ENCODE data around the gene KRT86.
A peak's percentile ranks its signal among the peaks of the same experiment; 100 is the strongest.
"Not testable (repeated sequence)": the region's sequence is repeated elsewhere in the genome, so short reads cannot be mapped to it uniquely, and the experiment has no call there.

KRT86 gene

DNA sequence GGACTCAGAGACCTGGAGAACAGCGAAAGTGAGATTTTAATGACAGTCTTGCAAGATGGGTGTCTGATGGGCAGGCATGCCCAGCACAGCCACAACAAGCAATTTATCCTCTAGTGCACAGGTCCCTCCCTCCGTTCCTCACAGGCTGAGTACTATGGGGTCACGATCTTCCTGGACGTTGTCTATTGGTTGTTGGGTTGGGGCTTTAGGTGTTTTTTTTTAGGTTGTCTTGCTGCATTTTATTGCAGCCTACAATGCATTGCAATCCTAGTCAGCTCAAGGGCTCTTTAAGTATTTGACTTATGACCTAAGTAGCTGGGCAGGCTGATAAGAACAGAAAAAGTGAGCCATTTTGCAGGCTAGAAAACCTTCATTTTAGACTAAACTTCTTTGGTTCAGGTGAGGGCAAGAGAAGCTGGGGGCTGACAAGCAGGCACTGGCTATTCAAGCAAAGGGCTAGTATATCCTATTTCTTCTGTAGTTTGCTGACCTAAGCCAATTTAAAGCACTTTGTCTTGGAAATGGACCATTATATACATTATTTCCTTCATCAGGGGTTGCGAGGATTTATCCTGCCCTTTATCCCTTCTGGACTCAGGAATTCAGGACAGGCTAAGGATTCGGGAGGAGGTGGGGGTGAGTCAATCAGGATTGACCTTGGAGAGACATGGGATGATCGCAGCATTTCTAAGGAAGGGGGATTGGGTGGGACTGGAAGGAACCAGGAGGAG, 35.4 kb upstream of the KRT86 start:
- DNase-seq (ENCODE audit: low spot score): no peak

DNA sequence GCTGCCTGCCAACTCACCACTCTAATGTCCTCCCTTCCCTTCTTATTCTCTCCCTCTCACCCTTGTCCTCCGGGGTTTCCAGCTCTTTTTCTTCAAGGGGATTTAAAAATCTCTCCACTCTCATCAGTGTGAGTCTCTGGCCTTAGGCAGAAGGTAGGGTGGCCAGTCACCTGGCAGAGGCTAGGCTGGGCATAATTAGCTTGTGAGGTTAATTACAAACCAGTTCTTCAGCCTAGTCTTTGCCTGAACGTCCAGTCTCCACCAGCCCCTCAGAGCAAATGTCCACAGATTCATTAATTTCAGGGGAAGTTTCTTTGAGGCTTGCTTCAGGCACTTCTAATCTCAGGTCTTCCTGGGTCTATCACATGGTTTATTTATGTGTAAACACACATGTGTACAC, 34.7 kb upstream of the KRT86 start:
- no peak for DNase-seq (ENCODE audit: low spot score)

DNA sequence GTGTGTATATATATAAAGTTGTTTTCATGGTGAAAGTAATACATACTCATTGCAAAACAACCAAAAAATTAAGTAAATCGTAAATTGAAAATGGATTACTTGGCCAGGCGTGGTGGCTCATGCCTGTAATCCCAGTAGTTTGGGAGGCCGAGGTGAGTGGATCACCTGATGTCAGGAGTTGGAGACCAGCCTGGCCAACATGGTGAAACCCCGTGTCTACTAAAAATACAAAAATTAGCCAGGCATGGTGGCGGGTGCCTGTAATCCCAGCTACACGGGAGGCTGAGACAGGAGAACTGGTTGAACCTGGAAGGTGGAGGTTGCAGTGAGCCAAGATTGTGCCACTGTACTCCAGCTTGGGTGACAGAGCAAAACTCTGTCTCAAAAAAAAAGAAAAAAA, 34.2 kb upstream of the KRT86 start:
- not testable (repeated sequence) for DNase-seq (ENCODE audit: low spot score)

DNA sequence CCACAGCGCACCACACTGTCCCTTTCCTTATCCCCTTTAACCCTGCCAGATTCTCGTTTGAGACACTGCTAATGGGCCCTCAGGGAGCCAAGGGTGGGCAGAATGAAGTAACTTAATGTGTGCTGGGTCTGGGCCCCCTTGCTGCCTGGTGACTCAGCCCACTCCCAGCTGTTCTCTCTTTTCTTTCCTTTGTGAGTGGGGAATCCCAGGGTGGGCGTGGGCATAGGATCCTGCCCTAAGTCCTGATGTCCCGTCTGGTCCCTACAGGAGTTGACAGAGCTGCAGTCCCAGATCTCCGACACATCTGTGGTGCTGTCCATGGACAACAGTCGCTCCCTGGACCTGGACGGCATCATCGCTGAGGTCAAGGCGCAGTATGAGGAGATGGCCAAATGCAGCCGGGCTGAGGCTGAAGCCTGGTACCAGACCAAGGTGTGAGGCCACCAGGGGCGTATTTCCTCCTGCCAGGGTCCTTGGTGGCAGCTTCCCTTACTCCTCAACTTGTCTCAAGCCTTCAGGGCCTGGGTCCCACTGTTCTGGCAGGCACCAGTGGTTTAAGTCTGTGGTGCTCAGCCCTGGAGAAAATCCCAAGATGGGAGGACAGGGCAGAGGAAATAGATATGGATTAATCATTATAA, 33.1 kb upstream of the KRT86 start:
- no peak for DNase-seq (ENCODE audit: low spot score)

DNA sequence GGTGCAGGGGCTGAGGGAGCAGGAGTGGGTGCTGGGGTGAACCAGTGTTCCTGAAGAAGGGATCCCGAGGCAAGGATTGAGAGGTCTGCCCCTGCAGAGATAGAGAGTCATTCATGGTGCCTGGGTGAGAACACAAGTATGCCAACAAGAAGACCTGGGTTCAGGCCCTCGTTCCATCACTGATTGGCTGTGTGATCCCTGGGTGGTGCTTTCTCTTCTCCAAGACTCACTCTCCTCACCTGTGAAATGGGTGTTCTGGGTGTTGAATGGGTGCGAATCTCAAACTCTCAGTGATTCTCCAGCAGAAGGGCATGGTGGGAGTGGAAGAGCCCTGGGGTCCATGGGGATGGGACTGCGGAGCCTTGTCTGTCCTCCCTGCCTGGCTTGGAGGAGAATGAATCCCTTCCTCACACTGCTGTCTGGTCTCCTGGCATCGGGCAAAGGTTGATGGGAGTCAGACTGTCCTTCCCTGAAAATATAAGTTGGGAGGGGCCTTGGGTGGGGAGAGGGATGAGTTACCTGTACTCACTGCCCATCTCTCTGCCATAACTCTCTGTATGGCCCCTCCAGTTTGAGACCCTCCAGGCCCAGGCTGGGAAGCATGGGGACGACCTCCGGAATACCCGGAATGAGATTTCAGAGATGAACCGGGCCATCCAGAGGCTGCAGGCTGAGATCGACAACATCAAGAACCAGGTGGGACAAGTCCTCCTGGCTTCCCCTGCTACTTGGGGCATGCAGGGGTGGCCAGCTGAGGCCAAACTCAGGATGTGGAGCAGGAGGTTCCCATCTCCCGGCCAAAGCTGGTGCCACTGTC, 31.8 kb upstream of the KRT86 start:
- DNase-seq (ENCODE audit: low spot score): no peak

DNA sequence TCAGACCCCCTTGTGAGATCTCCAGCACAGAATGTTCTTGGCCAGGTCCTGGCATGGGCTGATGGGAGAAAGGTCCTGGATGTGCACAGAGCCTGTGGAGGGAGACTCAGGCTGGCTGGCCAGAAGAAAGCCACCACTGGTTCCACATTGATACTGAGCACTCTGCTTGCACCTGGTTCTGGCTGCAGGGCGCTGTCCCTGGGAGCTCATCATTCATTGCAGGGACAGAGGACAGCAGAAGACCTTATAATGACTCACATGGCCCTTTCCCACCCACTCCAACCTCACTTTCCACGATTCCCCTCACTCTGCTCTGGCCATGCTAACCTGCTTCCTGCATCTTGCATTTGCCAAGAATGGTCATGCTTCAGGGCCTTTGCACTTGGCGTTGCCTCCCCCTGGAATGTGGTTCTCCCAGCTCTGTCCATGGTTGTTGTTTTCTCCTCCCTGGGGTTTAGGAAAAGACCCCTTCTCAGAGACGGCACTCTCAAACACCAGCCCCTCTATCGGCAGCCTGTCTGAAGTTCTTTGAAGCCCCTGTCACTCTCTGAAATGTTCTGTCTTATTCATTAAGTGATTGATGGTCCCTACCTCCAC, 31.1 kb upstream of the KRT86 start:
- no peak for DNase-seq (ENCODE audit: low spot score)

DNA sequence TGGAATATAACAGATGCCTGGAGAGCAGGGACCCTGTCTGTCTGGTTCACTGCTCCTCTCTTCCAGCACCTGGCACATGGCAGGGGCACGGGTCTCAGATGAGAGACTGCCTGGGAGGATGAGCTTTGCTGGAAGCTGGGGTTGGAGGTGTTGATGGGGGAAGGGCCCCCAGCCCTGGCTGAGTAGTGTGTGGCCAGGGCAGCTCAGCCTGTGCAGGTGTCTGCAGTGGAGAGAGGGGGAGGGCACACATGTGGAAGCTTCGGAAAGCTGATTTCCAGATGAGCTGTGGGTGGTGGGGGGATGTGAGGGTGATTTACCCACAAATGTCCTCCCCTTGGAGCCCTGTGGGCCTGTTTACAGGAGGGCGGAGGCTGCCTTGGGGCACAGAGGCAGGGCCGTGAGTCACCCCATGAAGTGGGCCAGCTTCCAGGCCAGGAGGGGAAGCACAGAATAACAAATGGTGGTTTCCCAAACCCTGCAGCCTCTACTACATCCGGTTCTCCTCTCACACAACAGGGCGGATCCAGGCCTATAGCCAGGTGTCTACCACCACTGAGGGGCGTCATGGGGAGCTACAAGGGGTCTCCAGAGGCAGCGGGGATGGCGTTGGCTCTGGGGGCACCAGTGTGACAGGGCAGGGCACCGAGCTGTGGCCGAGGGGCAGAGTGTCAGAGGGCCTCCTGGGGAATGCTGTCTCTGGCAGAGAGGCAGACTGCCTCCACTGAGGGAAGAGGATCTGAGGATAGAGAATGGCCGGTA, 30.4 kb upstream of the KRT86 start:
- peak; percentile 45 for DNase-seq (ENCODE audit: low spot score)

DNA sequence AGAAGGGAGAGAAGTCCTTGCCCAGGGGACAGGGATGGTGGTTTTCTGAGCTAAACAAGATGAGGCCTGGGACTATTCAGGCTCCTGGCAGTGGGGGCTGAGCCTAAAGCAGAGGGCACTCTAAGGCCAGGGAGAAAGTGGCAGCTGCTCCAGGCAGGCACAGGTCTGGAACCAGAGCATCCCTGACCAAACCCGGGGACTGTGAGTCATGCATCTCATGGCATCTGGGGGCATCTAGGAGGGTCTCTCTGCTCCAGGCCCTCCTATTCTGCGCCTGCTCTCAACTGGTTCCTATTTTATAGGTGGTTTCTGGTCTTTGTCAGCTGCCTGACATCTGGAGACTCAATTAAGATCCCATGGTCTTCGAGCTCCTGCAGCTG, 29.8 kb upstream of the KRT86 start:
- no peak for DNase-seq (ENCODE audit: low spot score)

DNA sequence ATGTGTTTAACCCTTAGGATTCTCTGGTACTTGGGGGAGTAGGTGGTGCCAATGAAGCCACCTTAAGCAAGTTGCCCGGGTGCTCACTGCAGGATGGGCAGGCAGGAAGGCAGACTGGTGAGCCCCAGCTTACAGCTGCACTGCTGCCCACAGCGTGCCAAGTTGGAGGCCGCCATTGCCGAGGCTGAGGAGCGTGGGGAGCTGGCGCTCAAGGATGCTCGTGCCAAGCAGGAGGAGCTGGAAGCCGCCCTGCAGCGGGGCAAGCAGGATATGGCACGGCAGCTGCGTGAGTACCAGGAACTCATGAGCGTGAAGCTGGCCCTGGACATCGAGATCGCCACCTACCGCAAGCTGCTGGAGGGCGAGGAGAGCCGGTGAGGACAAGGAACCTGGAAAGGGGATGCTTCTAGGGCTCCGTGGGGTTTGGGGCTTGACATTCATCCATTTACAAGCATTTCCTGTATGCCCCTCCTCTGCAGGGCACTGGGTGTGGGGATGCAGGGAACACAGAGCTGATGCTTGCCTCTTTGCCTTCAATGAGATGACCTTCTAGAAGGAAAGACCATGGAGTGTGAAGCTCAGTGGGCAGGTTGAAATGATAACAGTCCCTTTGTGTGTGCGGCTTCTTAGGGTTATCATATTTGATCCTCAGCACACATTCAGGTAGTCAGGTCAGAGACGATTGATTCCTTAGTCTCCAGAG, 29.0 kb upstream of the KRT86 start:
- no peak for DNase-seq (ENCODE audit: low spot score)

DNA sequence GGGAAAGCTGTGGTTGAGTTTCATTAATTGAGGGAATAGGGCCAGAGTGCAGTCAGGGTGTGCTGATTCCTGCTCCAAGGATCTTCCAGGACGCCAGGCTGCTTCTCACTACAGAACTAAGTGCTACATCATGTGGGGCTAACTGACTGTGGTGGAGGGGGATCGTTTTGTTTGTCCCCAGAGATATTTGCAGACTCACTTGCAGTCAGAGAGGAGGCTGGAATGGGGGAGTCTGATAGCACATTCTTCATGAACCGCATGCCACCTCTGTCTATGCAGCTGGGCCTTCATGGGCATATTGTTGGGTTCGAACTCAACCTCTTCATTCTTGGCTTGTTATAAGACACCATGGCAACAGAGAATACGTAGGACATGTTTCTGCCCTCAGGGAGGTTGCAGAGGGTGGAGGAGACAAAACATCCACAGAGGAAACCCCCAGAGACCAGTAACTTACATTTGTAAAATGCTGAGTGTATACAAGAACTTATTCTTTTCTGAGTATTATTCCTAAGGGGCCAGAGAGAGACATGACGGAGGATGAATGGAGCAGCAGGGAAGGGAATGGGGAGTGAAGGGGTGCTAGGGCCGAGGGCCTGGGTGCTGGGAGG, 28.4 kb upstream of the KRT86 start:
- DNase-seq (ENCODE audit: low spot score): no peak

DNA sequence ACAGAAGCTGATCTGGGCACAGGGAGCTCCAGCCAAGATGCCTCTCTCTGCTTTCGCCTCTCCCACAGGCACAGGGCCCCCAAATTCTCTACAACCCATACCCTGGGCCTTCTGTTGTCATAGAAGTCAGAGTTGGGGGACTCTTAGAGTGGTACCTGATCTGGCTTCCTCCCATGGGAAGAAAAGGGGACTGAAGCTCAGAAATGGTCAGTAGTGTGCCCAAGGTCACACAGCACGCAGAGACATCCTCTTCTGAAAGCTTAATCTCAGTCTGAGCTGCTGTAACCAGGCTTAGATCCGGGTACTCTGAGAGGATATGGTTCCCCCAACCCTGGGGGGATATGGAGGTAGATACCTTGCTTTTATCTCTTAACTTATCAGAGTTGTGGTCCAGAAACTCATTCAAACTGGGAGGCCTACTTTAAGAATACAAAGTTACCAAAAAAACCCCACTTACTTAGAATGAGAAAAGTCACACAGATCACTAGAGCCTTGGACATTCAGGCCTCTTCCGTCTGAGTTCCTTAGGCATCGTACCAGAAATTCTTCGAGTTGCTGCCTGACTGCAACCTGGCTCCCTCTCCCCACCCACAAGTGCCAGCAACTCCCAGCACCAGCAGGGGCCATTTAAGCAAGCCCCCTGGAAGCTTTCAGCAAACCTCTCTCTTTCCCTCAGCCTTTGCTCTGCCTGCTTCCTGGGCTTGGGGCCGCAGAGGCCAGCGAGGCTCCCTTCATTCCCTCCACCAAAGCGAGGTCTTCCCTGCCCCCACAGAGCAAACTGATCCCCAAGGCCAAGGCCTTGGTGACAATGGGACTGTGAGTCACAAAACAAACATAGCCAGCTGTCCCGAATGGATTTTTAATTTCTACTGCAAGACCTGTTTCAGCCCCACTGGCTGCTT, 27.5 kb upstream of the KRT86 start:
- DNase-seq (ENCODE audit: low spot score): no peak

DNA sequence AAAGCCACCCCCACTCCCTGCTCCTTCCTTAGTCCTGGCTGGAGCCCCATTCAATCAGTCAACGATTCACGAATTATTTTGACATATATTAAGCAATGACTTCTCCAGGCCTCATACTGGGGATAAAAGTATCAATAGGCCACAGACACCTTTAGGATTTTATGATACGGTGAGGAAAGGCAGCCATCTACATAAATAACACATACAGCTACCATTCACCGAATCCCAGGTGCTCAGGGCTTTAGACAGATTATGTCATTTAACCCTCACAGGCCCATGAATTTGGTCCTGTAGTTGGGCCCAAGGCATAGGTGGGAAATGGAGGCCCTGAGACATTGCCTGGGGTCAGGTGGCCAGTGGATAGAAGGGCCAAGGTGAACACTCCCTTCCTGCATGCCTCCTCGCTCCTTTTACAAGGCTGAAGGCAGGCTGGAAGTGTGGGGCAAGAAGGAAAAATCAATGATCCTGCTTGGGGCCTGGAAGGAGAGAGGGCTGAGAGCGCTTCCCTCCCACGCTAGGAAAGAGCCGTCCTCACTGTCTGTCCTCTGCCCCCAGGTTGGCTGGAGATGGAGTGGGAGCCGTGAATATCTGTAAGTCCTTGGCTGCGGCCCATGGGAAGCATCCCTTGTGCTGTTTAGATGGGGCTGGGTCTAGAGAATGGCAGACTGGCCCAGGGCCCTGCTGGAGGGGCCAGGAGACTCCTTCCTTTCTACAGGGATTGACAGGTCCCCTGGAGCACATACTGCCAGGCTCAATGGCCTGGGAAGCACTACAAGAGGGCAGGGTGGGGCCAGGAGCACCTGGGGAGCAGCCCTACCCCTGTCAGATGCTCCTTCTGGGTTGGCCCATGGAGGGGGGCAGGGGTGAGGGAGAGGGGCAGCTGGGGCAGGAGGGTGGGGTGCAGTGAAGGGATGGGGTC, 26.6 kb upstream of the KRT86 start:
- DNase-seq (ENCODE audit: low spot score): no peak

DNA sequence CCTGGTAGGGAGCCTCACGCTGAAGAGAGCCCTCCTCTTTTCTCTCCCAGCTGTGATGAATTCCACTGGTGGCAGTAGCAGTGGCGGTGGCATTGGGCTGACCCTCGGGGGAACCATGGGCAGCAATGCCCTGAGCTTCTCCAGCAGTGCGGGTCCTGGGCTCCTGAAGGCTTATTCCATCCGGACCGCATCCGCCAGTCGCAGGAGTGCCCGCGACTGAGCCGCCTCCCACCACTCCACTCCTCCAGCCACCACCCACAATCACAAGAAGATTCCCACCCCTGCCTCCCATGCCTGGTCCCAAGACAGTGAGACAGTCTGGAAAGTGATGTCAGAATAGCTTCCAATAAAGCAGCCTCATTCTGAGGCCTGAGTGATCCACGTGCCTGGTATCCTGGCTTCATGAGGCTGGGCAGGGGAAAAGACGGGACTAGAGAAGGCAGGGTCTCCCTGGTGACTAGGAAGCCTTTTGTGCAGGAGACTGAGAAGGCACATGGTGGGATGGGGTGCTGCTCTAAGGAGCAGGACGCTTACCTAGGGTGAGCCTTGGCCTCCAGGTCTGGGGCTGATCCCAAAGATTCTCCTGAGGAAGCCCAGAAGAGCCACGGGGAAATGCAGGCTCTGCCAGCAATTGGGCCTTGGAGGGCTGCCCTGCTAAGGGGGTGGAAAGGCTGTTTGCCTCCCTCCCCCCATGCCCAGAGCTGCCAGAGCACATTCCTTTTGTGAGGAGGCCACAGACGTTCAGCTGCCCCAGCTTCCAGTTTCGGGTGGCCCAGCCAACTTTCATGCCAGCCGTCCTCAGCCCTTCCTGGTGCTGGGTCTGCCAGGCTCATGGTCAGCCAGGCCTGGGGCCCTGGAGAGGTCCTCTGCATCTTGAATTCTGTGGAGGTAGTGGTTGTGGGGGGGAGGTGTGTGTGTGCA, 25.6 kb upstream of the KRT86 start:
- DNase-seq (ENCODE audit: low spot score): no peak

DNA sequence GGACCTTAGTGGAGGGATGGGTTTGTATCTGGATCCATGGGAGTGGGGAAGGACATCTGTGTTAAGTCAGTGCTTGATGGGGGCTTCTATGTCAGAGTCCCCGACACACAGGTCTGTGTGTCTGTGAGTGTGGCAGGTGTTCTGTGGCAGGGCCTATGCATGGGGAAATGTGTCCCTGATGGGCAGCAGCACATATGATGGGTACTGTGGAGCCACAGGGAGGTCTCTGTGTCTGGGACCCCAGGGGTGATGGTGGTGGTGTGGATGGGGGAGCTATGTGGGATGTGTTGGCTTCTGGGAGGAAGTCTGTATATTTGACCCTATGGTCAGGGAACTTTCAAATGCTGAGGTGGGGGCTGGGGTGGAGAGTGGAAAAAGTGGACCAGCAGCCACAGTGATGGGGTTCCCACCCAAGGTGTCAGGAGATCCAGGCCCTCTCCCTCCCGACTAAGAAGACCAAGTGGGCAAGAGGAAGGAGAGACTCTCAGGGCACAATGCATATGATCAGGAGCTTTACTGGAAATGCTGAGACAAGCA, 24.9 kb upstream of the KRT86 start:
- no peak for DNase-seq (ENCODE audit: low spot score)

DNA sequence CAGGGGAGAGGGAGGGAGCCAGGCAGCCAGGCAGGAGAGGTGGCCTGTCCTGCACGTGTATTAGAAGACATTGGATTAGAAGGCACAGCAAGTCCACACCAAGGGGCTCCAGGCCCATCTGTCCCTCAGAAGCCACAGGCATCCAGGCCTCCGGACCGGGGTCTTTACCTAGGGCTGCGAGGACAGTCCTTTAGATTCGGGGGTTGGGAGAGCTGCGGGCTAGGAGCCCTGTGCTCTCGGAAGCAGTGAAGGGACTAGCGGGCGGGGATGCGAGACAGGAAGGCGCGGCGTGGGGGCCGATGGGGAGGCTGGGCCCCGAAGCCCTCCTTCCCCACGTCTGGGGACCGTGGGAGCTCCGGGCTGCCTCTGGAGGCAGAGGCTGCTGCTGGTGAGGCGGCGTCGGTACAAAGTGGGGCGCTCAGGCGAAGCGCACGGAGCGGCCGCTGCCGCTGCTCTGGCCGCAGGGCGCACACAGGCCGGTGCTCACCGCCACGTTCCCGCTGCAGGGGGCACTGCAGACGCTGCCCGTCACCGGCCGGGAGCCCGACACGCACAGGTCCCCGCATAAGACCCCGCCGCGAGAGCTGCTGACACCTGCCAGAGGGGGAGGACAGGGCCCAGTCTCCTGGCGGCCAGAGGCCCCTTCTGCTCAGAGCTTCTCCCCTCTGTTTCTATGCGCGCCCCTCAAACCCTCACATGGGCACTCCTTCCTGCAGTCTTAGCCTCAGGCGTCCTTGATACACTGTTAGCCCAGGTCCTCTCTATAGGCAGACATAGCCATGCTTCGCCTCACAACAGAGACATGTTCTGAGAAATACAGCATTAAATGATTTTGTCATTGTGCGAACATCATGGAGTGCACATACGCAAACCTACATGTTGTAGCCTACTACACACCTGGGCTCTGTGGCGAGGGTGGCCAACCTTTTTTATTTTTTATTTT, 24.1 kb upstream of the KRT86 start:
- no peak for DNase-seq (ENCODE audit: low spot score)

DNA sequence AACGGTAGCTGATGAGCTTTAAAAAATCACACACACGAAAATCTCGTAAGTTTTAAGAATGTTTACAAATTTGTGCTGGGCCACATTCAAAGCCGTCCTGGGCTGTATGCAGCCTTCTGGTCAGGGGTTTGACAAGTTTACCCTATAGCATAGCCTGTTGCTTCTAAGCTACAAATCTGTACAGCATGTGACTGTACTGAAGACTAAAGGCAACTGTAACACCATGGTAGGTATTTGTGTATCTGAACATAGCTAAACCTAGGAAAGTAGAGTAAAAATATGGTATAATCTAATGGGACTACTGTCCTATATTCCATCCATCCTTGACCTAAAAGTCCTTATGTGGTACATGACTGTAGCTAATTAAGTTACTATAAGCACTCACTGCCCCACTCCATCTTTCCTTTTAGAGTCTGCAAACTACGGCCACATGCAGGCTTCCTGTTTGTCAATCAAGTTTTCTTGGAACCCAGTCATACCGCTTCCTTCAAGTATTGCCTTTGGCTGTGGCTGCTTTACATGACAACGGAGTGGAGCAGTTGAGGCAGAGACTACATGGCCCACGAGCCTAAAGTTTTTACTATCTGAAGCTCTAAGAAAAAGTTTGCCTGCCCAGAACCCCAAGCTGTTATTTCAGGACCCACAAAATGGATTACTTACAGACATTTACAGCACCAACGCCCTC, 22.9 kb upstream of the KRT86 start:
- DNase-seq (ENCODE audit: low spot score): no peak

All from RKO (cell line).